GM23338 (cell line): ENCODE data around the gene COL6A1. TPM values are rescaled to one million over a fixed set of nuclear protein-coding genes. Genes with fewer than 3 reads are reported as not detected.

Experiments
- ATAC-seq: fragments of 200-7000 bp; cut with Tn5 transposase; 3 replicates; pipeline ENCODE4 v1.9.1; 2020
- DNase-seq: peaks from one replicate; pipeline ENCODE4 v3.0.0-alpha.2; 2015; ENCODE audit warnings: low spot score
- H2AFZ ChIP-seq: fragments of 200-600 bp; sonication (generic); 2 replicates; pipeline ENCODE4 v1.8.0; 2016; ENCODE audit warnings: antibody characterized with exemption, mild to moderate bottlenecking, moderate library complexity
- H3F3A ChIP-seq: fragments of 200-600 bp; sonication (generic); replicated peaks from 2 replicates; pipeline ENCODE4 v1.8.0; 2017; ENCODE audit warnings: antibody characterized with exemption, mixed run types, low read depth
- H3K27ac ChIP-seq: fragments of 200-600 bp; sonication (generic); 2 replicates; pipeline ENCODE4 v1.6.1; 2016; ENCODE audit warnings: low read depth
- H3K27me3 ChIP-seq: fragments of 200-600 bp; sonication (generic); 2 replicates; pipeline ENCODE4 v1.8.0; 2016; ENCODE audit warnings: mild to moderate bottlenecking, mixed run types, moderate library complexity; ENCODE audit not compliant: insufficient read depth
- H3K36me3 ChIP-seq: fragments of 200-600 bp; sonication (generic); 2 replicates; pipeline ENCODE4 v1.8.0; 2016; ENCODE audit warnings: mild to moderate bottlenecking; ENCODE audit not compliant: insufficient read depth
- H3K4me1 ChIP-seq: fragments of 200-600 bp; sonication (generic); 2 replicates; pipeline ENCODE4 v1.8.0; 2016; ENCODE audit warnings: mild to moderate bottlenecking, moderate library complexity; ENCODE audit not compliant: insufficient read depth
- H3K4me2 ChIP-seq: fragments of 200-600 bp; sonication (generic); 2 replicates; pipeline ENCODE4 v1.7.1; 2017; ENCODE audit warnings: mixed run types
- H3K4me3 ChIP-seq: fragments of 200-600 bp; sonication (generic); 2 replicates; pipeline ENCODE4 v1.6.1; 2016; ENCODE audit warnings: mixed run types
- H3K79me2 ChIP-seq: fragments of 200-600 bp; sonication (generic); replicated peaks from 2 replicates; pipeline ENCODE4 v1.8.0; 2017; ENCODE audit warnings: mild to moderate bottlenecking; ENCODE audit not compliant: insufficient read depth
- H3K9me2 ChIP-seq: fragments of 200-600 bp; sonication (generic); 2 replicates; pipeline ENCODE4 v1.8.0; 2017; ENCODE audit not compliant: insufficient read depth
- H4K20me1 ChIP-seq: fragments of 200-600 bp; sonication (generic); replicated peaks from 2 replicates; pipeline ENCODE4 v1.8.0; 2017; ENCODE audit warnings: mild to moderate bottlenecking; ENCODE audit not compliant: insufficient read depth
- H3K27ac Mint-ChIP-seq: 2 replicates; pipeline ENCODE4 v1.8.0; 2020; ENCODE audit warnings: inconsistent platforms, mild to moderate bottlenecking, moderate library complexity, mixed read lengths
- H3K27me3 Mint-ChIP-seq: 3 replicates; pipeline ENCODE4 v1.8.0; 2022; ENCODE audit warnings: low read depth, mild to moderate bottlenecking, moderate library complexity, mixed read lengths, inconsistent platforms; ENCODE audit not compliant: insufficient read depth, poor library complexity
- H3K36me3 Mint-ChIP-seq: 3 replicates; pipeline ENCODE4 v1.8.0; 2021; ENCODE audit warnings: low read depth, mild to moderate bottlenecking, inconsistent platforms, moderate library complexity, mixed read lengths
- H3K4me1 Mint-ChIP-seq: 3 replicates; pipeline ENCODE4 v1.8.0; 2020; ENCODE audit warnings: mild to moderate bottlenecking, inconsistent platforms, mixed read lengths
- H3K4me3 Mint-ChIP-seq: 3 replicates; pipeline ENCODE4 v1.8.0; 2021; ENCODE audit warnings: moderate library complexity, mild to moderate bottlenecking, inconsistent platforms, mixed read lengths
- H3K9me3 Mint-ChIP-seq: 3 replicates; pipeline ENCODE4 v1.8.0; 2020; ENCODE audit warnings: moderate library complexity, mild to moderate bottlenecking, inconsistent platforms, mixed read lengths
- CREB1 ChIP-seq: fragments of 250-450 bp; sonication (Bioruptor Pico); IDR thresholded peaks from 2 replicates; pipeline ENCODE4 v1.5.0; 2020; ENCODE audit warnings: low read depth, mild to moderate bottlenecking, moderate library complexity
- EZH2 ChIP-seq: fragments of 200-600 bp; sonication (generic); IDR thresholded peaks from one replicate; pipeline ENCODE4 v1.8.0; 2017; ENCODE audit warnings: antibody characterized with exemption, mild to moderate bottlenecking, low read depth; ENCODE audit not compliant: unreplicated experiment
- JUNB ChIP-seq: IDR thresholded peaks from one replicate; pipeline ENCODE4 v1.6.1; 2016; ENCODE audit warnings: antibody characterized with exemption; ENCODE audit not compliant: unreplicated experiment
- POLR2AphosphoS5 ChIP-seq: IDR thresholded peaks from 2 replicates; pipeline ENCODE4 v1.6.1; 2016; ENCODE audit warnings: antibody characterized with exemption, low read depth
- ZNF331 ChIP-seq: fragments of 250-450 bp; sonication (Bioruptor Pico); IDR thresholded peaks from 2 replicates; pipeline ENCODE4 v1.5.0; 2020; ENCODE audit warnings: low read depth, mild to moderate bottlenecking, moderate library complexity
- polyA plus RNA-seq: library from polyadenylated mRNA; unstranded; fragments of >200 nt; fragmentation: Nextera tagmentation; extraction: Ambion mirVana; gene quantifications from 2 replicates; pipeline ENCODE4 v1.2.1, GENCODE V29; 2016
- total RNA-seq: library from RNA; depleted of rRNA; stranded (reverse); fragments of >200 nt; shearing (Covaris generic); gene quantifications from 2 replicates; pipeline ENCODE4 v1.2.3, GENCODE V29; 2014
- TF ChIP-seq, protein P1 (sequence below): fragments of 250-450 bp; sonication (Bioruptor Pico); IDR thresholded peaks from 2 replicates; pipeline ENCODE4 v1.5.0; 2020; ENCODE audit warnings: mild to moderate bottlenecking, moderate library complexity

The COL6A1 gene
- total and polyA plus RNA-seq, 2 experiments from 2014 or later: 76.0 to 180 TPM

DNA sequence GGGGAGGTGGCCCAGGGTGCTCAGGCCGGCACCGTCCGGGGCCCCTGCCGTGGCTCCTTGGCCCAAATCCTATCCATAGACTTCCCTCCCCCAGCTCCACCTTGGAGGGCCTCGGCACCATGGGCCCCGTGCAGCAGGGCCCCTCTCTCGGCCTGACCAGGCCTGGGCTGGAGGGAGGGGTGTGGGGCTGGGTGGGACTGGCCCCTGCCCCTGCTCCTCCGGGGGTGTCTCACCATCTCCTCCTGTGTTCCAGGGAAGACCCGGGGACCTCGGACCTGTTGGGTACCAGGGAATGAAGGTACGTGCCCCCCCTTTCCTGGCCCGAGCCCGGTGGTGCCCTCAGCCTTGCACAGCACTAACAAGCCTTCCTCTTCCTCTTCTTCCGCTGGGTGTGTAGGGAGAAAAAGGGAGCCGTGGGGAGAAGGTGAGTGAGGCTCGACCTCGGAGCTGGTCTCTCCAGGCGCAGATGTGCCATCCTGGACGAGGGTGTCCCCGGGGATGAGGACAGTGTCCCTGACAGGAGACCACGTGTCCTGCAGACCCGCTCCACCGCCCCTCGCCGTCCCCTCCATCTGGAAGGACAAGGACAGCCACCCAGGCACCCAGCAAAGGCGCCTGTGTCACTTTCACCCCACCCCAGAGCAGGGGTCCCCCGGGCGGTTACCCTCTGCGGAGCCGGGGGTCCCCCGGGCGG, 7.9 kb downstream of the COL6A1 start:
- Histone ChIP-seq H3K27me3 (no peaks in the 10 kb centered on the region), H3K4me1 (no peaks in the 10 kb centered on the region), H3F3A (peaks cover 6% of the 10 kb centered on the region; the same call in 1 of the 2 replicates), H3K4me3 (no peak overlapping the region), H3K4me2 (no peak overlapping the region), H3K27ac (no peak overlapping the region), H3K9me2 (no peaks in the 10 kb centered on the region), H4K20me1 (peaks cover 6% of the 10 kb centered on the region; the same call in 1 of the 2 replicates), H3K36me3 (peaks cover 2% of the 10 kb centered on the region; the same call in 1 of the 2 replicates), H2AFZ (no peak overlapping the region), H3K79me2 (no peaks in the 10 kb centered on the region; the same call in 1 of the 2 replicates)
- Mint-ChIP-seq H3K9me3 (no peaks in the 10 kb centered on the region), H3K4me3 (no peak overlapping the region), H3K4me1 (no peaks in the 10 kb centered on the region), H3K27me3 (peaks cover 2% of the 10 kb centered on the region), H3K36me3 (peaks cover 16% of the 10 kb centered on the region), H3K27ac (no peak overlapping the region)
- ATAC-seq (no peak), DNase-seq (no peak)
- TF ChIP-seq CREB1 (CRISPR knock-in tag) (no peak), POLR2AphosphoS5 (no peak), ZNF331 (CRISPR knock-in tag) (no peak), JUNB (no peak), EZH2 (no peak)
- TF ChIP-seq, protein P1, sequence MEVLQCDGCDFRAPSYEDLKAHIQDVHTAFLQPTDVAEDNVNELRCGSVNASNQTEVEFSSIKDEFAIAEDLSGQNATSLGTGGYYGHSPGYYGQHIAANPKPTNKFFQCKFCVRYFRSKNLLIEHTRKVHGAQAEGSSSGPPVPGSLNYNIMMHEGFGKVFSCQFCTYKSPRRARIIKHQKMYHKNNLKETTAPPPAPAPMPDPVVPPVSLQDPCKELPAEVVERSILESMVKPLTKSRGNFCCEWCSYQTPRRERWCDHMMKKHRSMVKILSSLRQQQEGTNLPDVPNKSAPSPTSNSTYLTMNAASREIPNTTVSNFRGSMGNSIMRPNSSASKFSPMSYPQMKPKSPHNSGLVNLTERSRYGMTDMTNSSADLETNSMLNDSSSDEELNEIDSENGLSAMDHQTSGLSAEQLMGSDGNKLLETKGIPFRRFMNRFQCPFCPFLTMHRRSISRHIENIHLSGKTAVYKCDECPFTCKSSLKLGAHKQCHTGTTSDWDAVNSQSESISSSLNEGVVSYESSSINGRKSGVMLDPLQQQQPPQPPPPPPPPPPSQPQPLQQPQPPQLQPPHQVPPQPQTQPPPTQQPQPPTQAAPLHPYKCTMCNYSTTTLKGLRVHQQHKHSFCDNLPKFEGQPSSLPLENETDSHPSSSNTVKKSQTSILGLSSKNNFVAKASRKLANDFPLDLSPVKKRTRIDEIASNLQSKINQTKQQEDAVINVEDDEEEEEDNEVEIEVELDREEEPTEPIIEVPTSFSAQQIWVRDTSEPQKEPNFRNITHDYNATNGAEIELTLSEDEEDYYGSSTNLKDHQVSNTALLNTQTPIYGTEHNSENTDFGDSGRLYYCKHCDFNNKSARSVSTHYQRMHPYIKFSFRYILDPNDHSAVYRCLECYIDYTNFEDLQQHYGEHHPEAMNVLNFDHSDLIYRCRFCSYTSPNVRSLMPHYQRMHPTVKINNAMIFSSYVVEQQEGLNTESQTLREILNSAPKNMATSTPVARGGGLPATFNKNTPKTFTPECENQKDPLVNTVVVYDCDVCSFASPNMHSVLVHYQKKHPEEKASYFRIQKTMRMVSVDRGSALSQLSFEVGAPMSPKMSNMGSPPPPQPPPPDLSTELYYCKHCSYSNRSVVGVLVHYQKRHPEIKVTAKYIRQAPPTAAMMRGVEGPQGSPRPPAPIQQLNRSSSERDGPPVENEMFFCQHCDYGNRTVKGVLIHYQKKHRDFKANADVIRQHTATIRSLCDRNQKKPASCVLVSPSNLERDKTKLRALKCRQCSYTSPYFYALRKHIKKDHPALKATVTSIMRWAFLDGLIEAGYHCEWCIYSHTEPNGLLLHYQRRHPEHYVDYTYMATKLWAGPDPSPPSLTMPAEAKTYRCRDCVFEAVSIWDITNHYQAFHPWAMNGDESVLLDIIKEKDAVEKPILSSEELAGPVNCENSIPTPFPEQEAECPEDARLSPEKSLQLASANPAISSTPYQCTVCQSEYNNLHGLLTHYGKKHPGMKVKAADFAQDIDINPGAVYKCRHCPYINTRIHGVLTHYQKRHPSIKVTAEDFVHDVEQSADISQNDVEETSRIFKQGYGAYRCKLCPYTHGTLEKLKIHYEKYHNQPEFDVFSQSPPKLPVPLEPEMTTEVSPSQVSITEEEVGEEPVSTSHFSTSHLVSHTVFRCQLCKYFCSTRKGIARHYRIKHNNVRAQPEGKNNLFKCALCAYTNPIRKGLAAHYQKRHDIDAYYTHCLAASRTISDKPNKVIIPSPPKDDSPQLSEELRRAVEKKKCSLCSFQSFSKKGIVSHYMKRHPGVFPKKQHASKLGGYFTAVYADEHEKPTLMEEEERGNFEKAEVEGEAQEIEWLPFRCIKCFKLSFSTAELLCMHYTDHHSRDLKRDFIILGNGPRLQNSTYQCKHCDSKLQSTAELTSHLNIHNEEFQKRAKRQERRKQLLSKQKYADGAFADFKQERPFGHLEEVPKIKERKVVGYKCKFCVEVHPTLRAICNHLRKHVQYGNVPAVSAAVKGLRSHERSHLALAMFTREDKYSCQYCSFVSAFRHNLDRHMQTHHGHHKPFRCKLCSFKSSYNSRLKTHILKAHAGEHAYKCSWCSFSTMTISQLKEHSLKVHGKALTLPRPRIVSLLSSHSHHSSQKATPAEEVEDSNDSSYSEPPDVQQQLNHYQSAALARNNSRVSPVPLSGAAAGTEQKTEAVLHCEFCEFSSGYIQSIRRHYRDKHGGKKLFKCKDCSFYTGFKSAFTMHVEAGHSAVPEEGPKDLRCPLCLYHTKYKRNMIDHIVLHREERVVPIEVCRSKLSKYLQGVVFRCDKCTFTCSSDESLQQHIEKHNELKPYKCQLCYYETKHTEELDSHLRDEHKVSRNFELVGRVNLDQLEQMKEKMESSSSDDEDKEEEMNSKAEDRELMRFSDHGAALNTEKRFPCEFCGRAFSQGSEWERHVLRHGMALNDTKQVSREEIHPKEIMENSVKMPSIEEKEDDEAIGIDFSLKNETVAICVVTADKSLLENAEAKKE (CRISPR knock-in tag): no peak
